NB4 (cell line): Measurements from ENCODE around the gene INPP5F.

Experiments
- POLR2A ChIP-seq: IDR thresholded peaks from 2 replicates; pipeline ENCODE4 v1.6.1; 2011; ENCODE audit warnings: mild to moderate bottlenecking; ENCODE audit not compliant: insufficient read length; ENCODE audit errors: extremely low read depth
- TF ChIP-seq, protein P1 (sequence below): IDR thresholded peaks from one replicate; pipeline ENCODE4 v1.5.1; 2012; ENCODE audit warnings: low read depth, low read length

DNA sequence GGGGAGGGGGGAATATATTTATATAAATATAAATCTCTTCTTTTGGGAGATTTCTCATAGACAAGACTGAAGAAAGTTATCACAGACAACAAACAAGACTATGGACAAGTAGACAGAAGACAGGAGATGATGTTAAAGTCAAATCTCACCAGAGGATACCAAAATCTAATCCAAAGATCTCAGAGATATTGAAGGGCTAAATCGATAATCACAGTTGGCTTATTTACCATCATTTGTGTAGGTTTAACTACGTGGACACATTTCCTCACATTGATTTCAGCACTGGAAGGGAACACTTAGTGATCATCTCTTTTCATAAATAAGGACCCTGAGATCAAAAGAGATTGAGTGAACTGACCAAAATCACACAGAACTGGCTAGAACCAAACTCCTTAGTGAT lies 2.7 kb upstream of the INPP5F start:
- TF ChIP-seq POLR2A, result no peak
- TF ChIP-seq, protein P1, sequence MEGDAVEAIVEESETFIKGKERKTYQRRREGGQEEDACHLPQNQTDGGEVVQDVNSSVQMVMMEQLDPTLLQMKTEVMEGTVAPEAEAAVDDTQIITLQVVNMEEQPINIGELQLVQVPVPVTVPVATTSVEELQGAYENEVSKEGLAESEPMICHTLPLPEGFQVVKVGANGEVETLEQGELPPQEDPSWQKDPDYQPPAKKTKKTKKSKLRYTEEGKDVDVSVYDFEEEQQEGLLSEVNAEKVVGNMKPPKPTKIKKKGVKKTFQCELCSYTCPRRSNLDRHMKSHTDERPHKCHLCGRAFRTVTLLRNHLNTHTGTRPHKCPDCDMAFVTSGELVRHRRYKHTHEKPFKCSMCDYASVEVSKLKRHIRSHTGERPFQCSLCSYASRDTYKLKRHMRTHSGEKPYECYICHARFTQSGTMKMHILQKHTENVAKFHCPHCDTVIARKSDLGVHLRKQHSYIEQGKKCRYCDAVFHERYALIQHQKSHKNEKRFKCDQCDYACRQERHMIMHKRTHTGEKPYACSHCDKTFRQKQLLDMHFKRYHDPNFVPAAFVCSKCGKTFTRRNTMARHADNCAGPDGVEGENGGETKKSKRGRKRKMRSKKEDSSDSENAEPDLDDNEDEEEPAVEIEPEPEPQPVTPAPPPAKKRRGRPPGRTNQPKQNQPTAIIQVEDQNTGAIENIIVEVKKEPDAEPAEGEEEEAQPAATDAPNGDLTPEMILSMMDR, result no peak
